Testis (tissue), 2 donors: Measurements from ENCODE around the gene PGAM2.

Experiments
- CTCF ChIP-seq, 3 experiments: fragments of 450-650 bp in 2 of 3; fragments of 200-600 bp in 1 of 3; sonication (generic) in 1 of 3; IDR thresholded peaks; one replicate each; pipeline ENCODE4 v1.5.1; 2016 to 2019; ENCODE audit warnings: antibody characterized with exemption in 3 of 3, mild to moderate bottlenecking in 2 of 3, moderate library complexity in 1 of 3
- POLR2A ChIP-seq: fragments of 450-650 bp; IDR thresholded peaks from one replicate; pipeline ENCODE4 v1.6.1; 2017; ENCODE audit warnings: antibody characterized with exemption, mild to moderate bottlenecking, moderate library complexity

- TF ChIP-seq CTCF (IDR thresholded peaks at IDR 0.05) (no peak), POLR2A (no peak)
Observed at GRCh38 chr7:44067064-44067951, 1.9 kb upstream of the PGAM2 start.
